Erythroblast (primary cell): ENCODE results near the gene APBB3.

ENCODE experiments used
- GATA1 ChIP-seq: IDR thresholded peaks from 2 replicates; pipeline ENCODE4 v1.6.1; 2011; ENCODE audit warnings: low read depth, mild to moderate bottlenecking, control low read depth, low read length, moderate library complexity
- POLR2A ChIP-seq: IDR thresholded peaks from 2 replicates; pipeline ENCODE4 v1.6.1; 2011; ENCODE audit warnings: mild to moderate bottlenecking, low read length

DNA sequence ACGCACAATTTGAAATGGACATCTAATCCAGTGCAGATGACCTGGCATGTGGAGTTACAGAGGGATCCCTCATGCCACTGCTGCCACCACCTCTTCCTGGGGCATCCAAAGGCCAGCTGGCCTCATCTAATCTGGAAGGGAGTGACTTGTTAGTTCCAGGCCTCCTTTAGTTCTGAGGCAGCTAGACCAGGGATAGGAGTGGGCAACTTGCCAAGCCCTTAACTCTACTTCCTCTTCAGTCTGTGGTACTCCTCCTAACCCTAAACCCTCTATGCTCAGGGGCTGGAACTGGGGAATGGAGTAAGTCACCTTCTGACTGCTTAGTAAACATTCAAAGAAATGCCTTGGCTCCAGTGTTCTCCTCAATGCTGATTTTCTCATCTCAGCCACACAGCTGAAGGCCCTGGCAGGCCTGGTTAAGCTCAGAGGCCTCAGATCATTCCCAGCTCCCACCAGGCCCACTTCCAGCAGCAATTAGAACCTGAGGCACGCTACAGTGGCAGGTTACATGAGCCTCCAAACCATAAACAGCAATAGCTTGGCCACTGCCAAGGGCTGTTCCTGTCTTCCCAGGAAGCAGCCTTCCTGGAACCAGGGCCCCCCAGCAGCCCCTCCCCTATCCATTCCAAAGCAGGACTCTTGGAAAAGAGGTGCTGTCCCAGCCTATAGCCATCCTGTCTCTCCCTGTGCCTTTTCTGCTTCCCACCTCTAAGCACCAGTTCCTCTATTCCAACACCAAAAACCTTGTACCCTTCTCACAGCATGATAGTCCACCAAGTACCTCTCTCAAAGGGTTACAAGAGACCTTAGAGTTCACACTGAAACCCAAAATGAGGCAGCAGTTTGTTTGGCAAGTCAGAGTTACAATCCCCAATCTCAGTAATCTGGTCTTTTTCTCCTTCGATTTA is 14.9 kb downstream of the APBB3 start:
- TF ChIP-seq POLR2A (peak; percentile 42), GATA1 (no peak)
